ENCODE data around the gene SLC35A3.
"Not testable (repeated sequence)": the region's sequence is repeated elsewhere in the genome, so short reads cannot be mapped to it uniquely, and the experiment has no call there.

Gene SLC35A3

GRCh38 chr1:100039591-100039990 lies 69.8 kb downstream of the SLC35A3 start:
- DNase-seq (ENCODE audit: low spot score in 2 of 2) (no peak), ATAC-seq (replicated peaks; ENCODE audit: extremely low read depth, poor library complexity, severe bottlenecking) (no peak)
- Mint-ChIP-seq H3K9me3 (no peaks in the 10 kb centered on the region), H3K36me3 (ENCODE audit: insufficient read depth) (peaks cover 27% of the 10 kb centered on the region), H3K27me3 (no peaks in the 10 kb centered on the region), H3K4me3 (peak overlapping the region; percentile 97), H3K4me1 (peaks cover 49% of the 10 kb centered on the region), H3K27ac (ENCODE audit: low read depth) (peak overlapping the region; percentile 99)

- H3K4me1 Mint-ChIP-seq, result peaks cover 73% of the 10 kb centered on the region
- H3K27ac Mint-ChIP-seq (ENCODE audit: low read depth), result peak overlapping the region; percentile 17
Measured at GRCh38 chr1:100045206-100045605, 75.4 kb downstream of the SLC35A3 start.

GRCh38 chr1:100047235-100047708 lies 77.5 kb downstream of the SLC35A3 start:
- H3K9me3 Mint-ChIP-seq; DNase-seq (ENCODE audit: low spot score in 2 of 2); ATAC-seq (replicated peaks; ENCODE audit: extremely low read depth, poor library complexity, severe bottlenecking); H3K27me3 Mint-ChIP-seq: not testable (repeated sequence)
- Mint-ChIP-seq H3K4me3 (peak overlapping the region; percentile 56), H3K4me1 (peaks cover 70% of the 10 kb centered on the region), H3K27ac (ENCODE audit: low read depth) (peak overlapping the region; percentile 7), H3K36me3 (ENCODE audit: insufficient read depth) (peaks cover 17% of the 10 kb centered on the region)

More at GRCh38 chr1:100045206-100045605, 75.4 kb downstream of the SLC35A3 start:
- peaks cover 8% of the 10 kb centered on the region for H3K36me3 Mint-ChIP-seq (ENCODE audit: insufficient read depth)
- ATAC-seq (replicated peaks; ENCODE audit: extremely low read depth, poor library complexity, severe bottlenecking) (no peak), DNase-seq (ENCODE audit: low spot score in 2 of 2) (no peak)
- peak overlapping the region; percentile 21 for H3K4me3 Mint-ChIP-seq
- no peaks in the 10 kb centered on the region for H3K9me3 Mint-ChIP-seq
- no peaks in the 10 kb centered on the region for H3K27me3 Mint-ChIP-seq

- Mint-ChIP-seq H3K9me3 (no peaks in the 10 kb centered on the region), H3K27ac (ENCODE audit: low read depth) (no peak overlapping the region), H3K4me1 (peaks cover 54% of the 10 kb centered on the region), H3K36me3 (ENCODE audit: insufficient read depth) (peaks cover 17% of the 10 kb centered on the region), H3K27me3 (no peaks in the 10 kb centered on the region), H3K4me3 (no peak overlapping the region)
- ATAC-seq (replicated peaks; ENCODE audit: extremely low read depth, poor library complexity, severe bottlenecking) (no peak), DNase-seq (ENCODE audit: low spot score in 2 of 2) (no peak)
Measured at GRCh38 chr1:100050139-100050538, 80.3 kb downstream of the SLC35A3 start.

GRCh38 chr1:100051401-100051800 lies 81.6 kb downstream of the SLC35A3 start:
- DNase-seq (ENCODE audit: low spot score in 2 of 2) (no peak), ATAC-seq (replicated peaks; ENCODE audit: extremely low read depth, poor library complexity, severe bottlenecking) (no peak)
- Mint-ChIP-seq H3K36me3 (ENCODE audit: insufficient read depth) (peaks cover 20% of the 10 kb centered on the region), H3K9me3 (no peaks in the 10 kb centered on the region), H3K27ac (ENCODE audit: low read depth) (no peak overlapping the region), H3K4me1 (peaks cover 54% of the 10 kb centered on the region), H3K4me3 (no peak overlapping the region), H3K27me3 (no peaks in the 10 kb centered on the region)

GRCh38 chr1:100051893-100052292 lies 82.1 kb downstream of the SLC35A3 start:
- no peaks in the 10 kb centered on the region for H3K27me3 Mint-ChIP-seq
- peaks cover 54% of the 10 kb centered on the region for H3K4me1 Mint-ChIP-seq
- no peak overlapping the region for H3K4me3 Mint-ChIP-seq
- ATAC-seq (replicated peaks; ENCODE audit: extremely low read depth, poor library complexity, severe bottlenecking) (no peak), DNase-seq (ENCODE audit: low spot score in 2 of 2) (no peak)
- no peaks in the 10 kb centered on the region for H3K9me3 Mint-ChIP-seq
- peaks cover 25% of the 10 kb centered on the region for H3K36me3 Mint-ChIP-seq (ENCODE audit: insufficient read depth)
- H3K27ac Mint-ChIP-seq (ENCODE audit: low read depth), result no peak overlapping the region

GRCh38 chr1:100053119-100053518 lies 83.3 kb downstream of the SLC35A3 start:
- DNase-seq (ENCODE audit: low spot score in 2 of 2) (no peak), ATAC-seq (replicated peaks; ENCODE audit: extremely low read depth, poor library complexity, severe bottlenecking) (no peak)
- peaks cover 46% of the 10 kb centered on the region for H3K4me1 Mint-ChIP-seq
- peak overlapping the region; percentile 51 for H3K27ac Mint-ChIP-seq (ENCODE audit: low read depth)
- H3K36me3 Mint-ChIP-seq (ENCODE audit: insufficient read depth), result peaks cover 32% of the 10 kb centered on the region
- no peak overlapping the region for H3K4me3 Mint-ChIP-seq
- H3K27me3 Mint-ChIP-seq, result no peaks in the 10 kb centered on the region
- no peaks in the 10 kb centered on the region for H3K9me3 Mint-ChIP-seq

- H3K4me1 Mint-ChIP-seq, result peaks cover 40% of the 10 kb centered on the region
- H3K36me3 Mint-ChIP-seq (ENCODE audit: insufficient read depth), result peaks cover 32% of the 10 kb centered on the region
Measured at GRCh38 chr1:100053727-100054126, 83.9 kb downstream of the SLC35A3 start.

GRCh38 chr1:100061681-100062080 lies 91.9 kb downstream of the SLC35A3 start:
- H3K4me1 Mint-ChIP-seq, result peaks cover 24% of the 10 kb centered on the region
- peaks cover 67% of the 10 kb centered on the region for H3K36me3 Mint-ChIP-seq (ENCODE audit: insufficient read depth)
- no peaks in the 10 kb centered on the region for H3K27me3 Mint-ChIP-seq
- H3K27ac Mint-ChIP-seq (ENCODE audit: low read depth), result no peak overlapping the region
- ATAC-seq (replicated peaks; ENCODE audit: extremely low read depth, poor library complexity, severe bottlenecking) (no peak), DNase-seq (ENCODE audit: low spot score in 2 of 2) (no peak)
- H3K4me3 Mint-ChIP-seq, result no peak overlapping the region
- no peaks in the 10 kb centered on the region for H3K9me3 Mint-ChIP-seq

More at GRCh38 chr1:100053727-100054126, 83.9 kb downstream of the SLC35A3 start:
- no peaks in the 10 kb centered on the region for H3K9me3 Mint-ChIP-seq
- ATAC-seq (replicated peaks; ENCODE audit: extremely low read depth, poor library complexity, severe bottlenecking) (no peak), DNase-seq (ENCODE audit: low spot score in 2 of 2) (no peak)
- no peak overlapping the region for H3K4me3 Mint-ChIP-seq
- no peaks in the 10 kb centered on the region for H3K27me3 Mint-ChIP-seq
- H3K27ac Mint-ChIP-seq (ENCODE audit: low read depth), result no peak overlapping the region

GRCh38 chr1:100065183-100065968 lies 95.6 kb downstream of the SLC35A3 start:
- H3K36me3 Mint-ChIP-seq (ENCODE audit: insufficient read depth), result peaks cover 71% of the 10 kb centered on the region
- no peaks in the 10 kb centered on the region for H3K27me3 Mint-ChIP-seq
- ATAC-seq (replicated peaks; ENCODE audit: extremely low read depth, poor library complexity, severe bottlenecking) (no peak), DNase-seq (ENCODE audit: low spot score in 2 of 2) (no peak)
- H3K27ac Mint-ChIP-seq (ENCODE audit: low read depth), result peak overlapping the region; percentile 95
- H3K9me3 Mint-ChIP-seq, result no peaks in the 10 kb centered on the region
- H3K4me1 Mint-ChIP-seq, result peaks cover 27% of the 10 kb centered on the region
- peak overlapping the region; percentile 26 for H3K4me3 Mint-ChIP-seq

GRCh38 chr1:100065969-100066227 lies 96.1 kb downstream of the SLC35A3 start:
- peak overlapping the region; percentile 95 for H3K27ac Mint-ChIP-seq (ENCODE audit: low read depth)
- DNase-seq (ENCODE audit: low spot score in 2 of 2), result no peak
- ATAC-seq (replicated peaks; ENCODE audit: extremely low read depth, poor library complexity, severe bottlenecking), result no peak
- no peaks in the 10 kb centered on the region for H3K27me3 Mint-ChIP-seq
- no peaks in the 10 kb centered on the region for H3K9me3 Mint-ChIP-seq
- peaks cover 31% of the 10 kb centered on the region for H3K4me1 Mint-ChIP-seq
- H3K4me3 Mint-ChIP-seq, result peak overlapping the region; percentile 26
- H3K36me3 Mint-ChIP-seq (ENCODE audit: insufficient read depth), result peaks cover 68% of the 10 kb centered on the region

GRCh38 chr1:100070201-100070939 lies 100.6 kb downstream of the SLC35A3 start:
- no peak for DNase-seq (ENCODE audit: low spot score in 2 of 2)
- H3K27ac Mint-ChIP-seq (ENCODE audit: low read depth), result peak overlapping the region; percentile 2
- no peaks in the 10 kb centered on the region for H3K9me3 Mint-ChIP-seq
- no peak overlapping the region for H3K4me3 Mint-ChIP-seq
- H3K4me1 Mint-ChIP-seq, result peaks cover 33% of the 10 kb centered on the region
- H3K27me3 Mint-ChIP-seq, result no peaks in the 10 kb centered on the region
- peaks cover 74% of the 10 kb centered on the region for H3K36me3 Mint-ChIP-seq (ENCODE audit: insufficient read depth)
- no peak for ATAC-seq (replicated peaks; ENCODE audit: extremely low read depth, poor library complexity, severe bottlenecking)

GRCh38 chr1:100073531-100073930 lies 103.7 kb downstream of the SLC35A3 start:
- ATAC-seq (replicated peaks; ENCODE audit: extremely low read depth, poor library complexity, severe bottlenecking), result no peak
- no peak for DNase-seq (ENCODE audit: low spot score in 2 of 2)
- H3K36me3 Mint-ChIP-seq (ENCODE audit: insufficient read depth), result peaks cover 71% of the 10 kb centered on the region

More at GRCh38 chr1:100073531-100073930, 103.7 kb downstream of the SLC35A3 start:
- Mint-ChIP-seq H3K4me3 (no peak overlapping the region), H3K4me1 (peaks cover 24% of the 10 kb centered on the region), H3K27me3 (no peaks in the 10 kb centered on the region), H3K27ac (ENCODE audit: low read depth) (peak overlapping the region; percentile 13), H3K9me3 (no peaks in the 10 kb centered on the region)
